HAP-1 (cell line): ENCODE data around the gene CROCC.
"Not testable (repeated sequence)": the region's sequence is repeated elsewhere in the genome, so short reads cannot be mapped to it uniquely, and the experiment has no call there.

Experiments used
- DNase-seq, 2 experiments: peaks; one replicate each; pipeline ENCODE4 v3.0.0-alpha.2; 2016 to 2020; ENCODE audit warnings: low spot score in 2 of 2
- H3K27me3 ChIP-seq: fragments of 250-450 bp; sonication (Bioruptor Pico); 2 replicates; pipeline ENCODE4 v1.5.1; 2020; ENCODE audit warnings: low read depth, mild to moderate bottlenecking, moderate library complexity
- H3K36me3 ChIP-seq: fragments of 250-450 bp; sonication (Bioruptor Pico); replicated peaks from 2 replicates; pipeline ENCODE4 v1.5.1; 2020; ENCODE audit warnings: mild to moderate bottlenecking
- H3K4me1 ChIP-seq: fragments of 250-450 bp; sonication (Bioruptor Pico); 2 replicates; pipeline ENCODE4 v1.5.1; 2020; ENCODE audit warnings: mild to moderate bottlenecking
- H3K4me3 ChIP-seq: fragments of 250-450 bp; sonication (Bioruptor Pico); 2 replicates; pipeline ENCODE4 v1.5.1; 2020; ENCODE audit warnings: mild to moderate bottlenecking, moderate library complexity
- H3K9me3 ChIP-seq: fragments of 250-450 bp; sonication (Bioruptor Pico); 2 replicates; pipeline ENCODE4 v1.5.1; 2020; ENCODE audit warnings: mild to moderate bottlenecking, moderate library complexity
- in situ Hi-C: fragments of 300-500 bp; cut with MboI; formaldehyde crosslinking; loops from 3 replicates; pipeline ENCODE4 v1.14.3; 2020; ENCODE audit warnings: low sequenced_read_pairs, inconsistent platforms, mixed read lengths

Gene CROCC

GRCh38 chr1:16891057-16891456, 30.7 kb upstream of the CROCC start:
- H3K4me3 ChIP-seq, H3K36me3 ChIP-seq, DNase-seq, in situ Hi-C loops, H3K4me1 ChIP-seq, H3K9me3 ChIP-seq, H3K27me3 ChIP-seq: not testable (repeated sequence)

- H3K27me3 ChIP-seq, DNase-seq, H3K9me3 ChIP-seq, H3K4me3 ChIP-seq, H3K36me3 ChIP-seq, in situ Hi-C loops, H3K4me1 ChIP-seq: not testable (repeated sequence)
These were observed 28.7 kb upstream of the CROCC start for GRCh38 chr1:16892978-16893525.

GRCh38 chr1:16893796-16894195, 27.9 kb upstream of the CROCC start:
- H3K4me1 ChIP-seq, H3K4me3 ChIP-seq, H3K27me3 ChIP-seq, in situ Hi-C loops, H3K36me3 ChIP-seq, H3K9me3 ChIP-seq, DNase-seq: not testable (repeated sequence)

DNA sequence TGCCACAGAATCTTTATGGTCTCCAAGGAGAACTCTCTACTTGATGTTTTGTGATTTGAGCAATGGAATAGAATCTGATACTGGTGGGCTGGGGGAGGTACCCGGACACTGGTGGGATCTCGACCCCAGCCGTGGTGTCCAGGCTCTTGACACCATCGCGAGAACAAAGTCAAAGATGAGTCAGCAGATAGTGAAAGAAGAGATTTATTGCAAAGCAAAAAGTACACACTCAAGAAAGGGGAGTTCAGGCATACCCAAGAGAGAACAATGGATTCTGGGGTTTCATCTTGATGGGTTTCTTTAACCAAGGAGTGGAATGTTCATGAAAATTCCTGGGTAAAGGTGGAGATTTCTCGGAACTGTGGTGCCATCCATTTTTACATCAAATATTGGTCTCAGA, 27.4 kb upstream of the CROCC start:
- in situ Hi-C loops, H3K4me3 ChIP-seq, H3K9me3 ChIP-seq, DNase-seq, H3K4me1 ChIP-seq, H3K27me3 ChIP-seq, H3K36me3 ChIP-seq: not testable (repeated sequence)

DNA sequence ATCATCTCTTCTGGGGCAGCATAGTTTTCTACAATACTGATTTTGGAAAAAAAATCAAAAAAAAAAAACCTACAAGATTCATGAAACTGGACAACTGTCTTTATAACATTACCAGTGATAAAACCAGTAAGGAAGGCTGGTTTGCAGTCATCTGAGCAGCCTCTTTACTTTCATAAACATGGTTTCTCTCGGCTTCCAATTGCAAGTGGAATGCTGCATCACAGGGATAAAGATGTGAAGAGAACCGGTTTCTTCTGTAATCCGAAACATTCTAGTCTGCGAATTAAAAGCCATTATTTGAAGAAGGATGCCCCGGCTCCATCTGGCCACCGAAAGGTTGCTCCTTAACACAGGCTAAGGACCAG, 26.5 kb upstream of the CROCC start:
- in situ Hi-C loops, H3K36me3 ChIP-seq, H3K4me1 ChIP-seq, DNase-seq, H3K9me3 ChIP-seq, H3K27me3 ChIP-seq: not testable (repeated sequence)
- peak overlapping the region; percentile 17 for H3K4me3 ChIP-seq

DNA sequence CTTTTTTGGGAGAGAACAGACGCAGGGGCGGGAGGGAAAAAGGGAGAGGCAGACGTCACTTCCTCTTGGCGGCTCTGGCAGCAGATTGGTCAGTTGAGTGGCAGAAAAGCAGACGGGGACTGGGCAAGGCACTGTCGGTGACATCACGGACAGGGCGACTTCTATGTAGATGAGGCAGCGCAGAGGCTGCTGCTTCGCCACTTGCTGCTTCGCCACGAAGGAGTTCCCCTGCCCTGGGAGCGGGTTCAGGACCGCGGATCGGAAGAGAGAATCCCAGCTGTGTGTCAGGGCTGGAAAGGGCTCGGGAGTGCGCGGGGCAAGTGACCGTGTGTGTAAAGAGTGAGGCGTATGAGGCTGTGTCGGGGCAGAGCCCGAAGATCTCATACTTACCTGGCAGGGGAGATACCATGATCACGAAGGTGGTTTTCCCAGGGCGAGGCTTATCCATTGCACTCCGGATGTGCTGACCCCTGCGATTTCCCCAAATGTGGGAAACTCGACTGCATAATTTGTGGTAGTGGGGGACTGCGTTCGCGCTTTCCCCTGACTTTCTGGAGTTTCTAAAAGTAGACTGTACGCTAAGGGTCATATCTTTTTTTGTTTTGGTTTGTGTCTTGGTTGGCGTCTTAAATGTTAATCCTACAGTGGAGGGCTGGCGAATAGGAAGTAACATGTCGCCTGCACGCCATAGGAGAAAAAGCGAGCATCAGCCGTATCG, 26.0 kb upstream of the CROCC start, which contains the start of gene RNU1-2:
RNU1-2 (plus strand) TSS at position 383 of the 718 bp plus-strand sequence.
- in situ Hi-C loops, H3K9me3 ChIP-seq, H3K36me3 ChIP-seq, H3K27me3 ChIP-seq, H3K4me1 ChIP-seq: not testable (repeated sequence)
- peak within 1 kb of the TSS; percentile 19 for H3K4me3 ChIP-seq
- DNase-seq = peak; percentile 92 to 95

DNA sequence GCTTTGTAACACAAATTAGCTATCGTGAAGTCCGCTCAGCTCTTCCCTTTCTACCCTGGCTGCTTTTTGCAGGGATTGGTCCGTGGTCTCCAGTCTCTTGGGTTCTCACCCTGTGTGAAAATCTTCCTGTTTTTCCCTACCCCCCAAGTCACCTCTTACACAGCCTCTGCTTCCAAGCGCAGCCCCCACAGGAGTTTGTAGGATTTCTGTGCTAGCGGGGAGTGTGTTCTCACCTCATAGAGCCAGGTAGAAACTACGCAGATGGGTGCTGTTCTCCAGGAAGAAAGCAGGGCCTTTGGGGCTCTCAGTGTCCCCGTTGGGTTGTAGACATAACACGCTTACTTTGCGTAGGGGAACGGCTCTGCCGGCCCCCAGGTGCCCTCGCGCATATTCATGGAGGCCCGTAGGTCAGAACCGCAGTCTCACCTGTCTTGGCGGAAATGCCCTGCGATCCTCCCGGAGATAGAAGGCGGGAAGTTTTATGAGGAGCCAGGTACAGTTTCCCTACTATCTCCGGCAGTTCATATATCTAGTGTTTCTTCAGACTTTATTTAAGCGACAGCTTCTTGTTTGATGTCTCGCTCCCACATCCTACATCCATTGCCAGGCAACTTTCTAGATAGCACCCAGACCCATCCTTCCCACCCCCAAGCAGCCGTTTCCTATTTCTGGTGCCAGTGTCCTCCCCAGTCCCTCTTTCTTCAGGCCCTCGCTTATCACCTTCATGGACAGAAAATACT, 25.2 kb upstream of the CROCC start:
- H3K36me3 ChIP-seq, in situ Hi-C loops, H3K9me3 ChIP-seq, H3K4me1 ChIP-seq, H3K27me3 ChIP-seq: not testable (repeated sequence)
- H3K4me3 ChIP-seq = peak overlapping the region; percentile 19
- DNase-seq = peak; percentile 82 to 86

GRCh38 chr1:16897653-16898052, 24.1 kb upstream of the CROCC start:
- in situ Hi-C loops, DNase-seq, H3K36me3 ChIP-seq, H3K4me3 ChIP-seq, H3K9me3 ChIP-seq, H3K4me1 ChIP-seq, H3K27me3 ChIP-seq: not testable (repeated sequence)

DNA sequence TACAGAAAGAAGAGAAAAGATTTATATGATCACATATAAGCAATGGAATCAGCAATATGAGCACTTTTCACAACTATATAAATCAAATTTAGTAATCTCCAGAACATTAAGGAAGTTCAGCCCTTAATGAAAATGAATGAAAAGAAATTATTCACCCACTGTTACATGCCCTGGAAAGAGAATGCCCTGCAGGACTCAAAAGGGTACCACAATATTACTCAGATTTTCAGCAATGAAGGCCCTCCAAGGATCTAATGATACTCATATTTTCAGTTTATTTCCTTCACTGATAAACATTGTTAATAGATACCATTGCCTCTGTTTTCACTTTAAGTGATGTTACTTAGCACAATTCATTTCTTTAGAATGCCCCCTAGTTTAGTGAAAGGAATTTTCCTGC, 23.4 kb upstream of the CROCC start:
- H3K27me3 ChIP-seq, H3K9me3 ChIP-seq, in situ Hi-C loops, H3K4me1 ChIP-seq, H3K4me3 ChIP-seq, H3K36me3 ChIP-seq, DNase-seq: not testable (repeated sequence)

- DNase-seq, in situ Hi-C loops, H3K27me3 ChIP-seq, H3K4me1 ChIP-seq, H3K4me3 ChIP-seq, H3K36me3 ChIP-seq, H3K9me3 ChIP-seq: not testable (repeated sequence)
These were observed 22.7 kb upstream of the CROCC start for GRCh38 chr1:16899020-16899419.

GRCh38 chr1:16900751-16901150, 21.0 kb upstream of the CROCC start:
- H3K9me3 ChIP-seq = no peaks in the 10 kb centered on the region
- H3K36me3 ChIP-seq = no peaks in the 10 kb centered on the region
- no peak overlapping the region for H3K4me3 ChIP-seq
- no peaks in the 10 kb centered on the region for H3K27me3 ChIP-seq
- DNase-seq = no peak
- peaks cover 13% of the 10 kb centered on the region for H3K4me1 ChIP-seq
- in situ Hi-C loops = no loop called here

GRCh38 chr1:16901371-16901770, 20.4 kb upstream of the CROCC start:
- DNase-seq, H3K9me3 ChIP-seq, H3K36me3 ChIP-seq, H3K4me3 ChIP-seq, H3K27me3 ChIP-seq, in situ Hi-C loops: not testable (repeated sequence)
- H3K4me1 ChIP-seq = peaks cover 13% of the 10 kb centered on the region

GRCh38 chr1:16903054-16903453, 18.7 kb upstream of the CROCC start:
- H3K27me3 ChIP-seq = no peaks in the 10 kb centered on the region
- DNase-seq = no peak
- H3K4me3 ChIP-seq = no peak overlapping the region
- in situ Hi-C loops = no loop called here
- H3K36me3 ChIP-seq = no peaks in the 10 kb centered on the region
- peaks cover 8% of the 10 kb centered on the region for H3K4me1 ChIP-seq
- H3K9me3 ChIP-seq = 0 out of 2 replicates have a peak, but pooled peaks cover 2% of the 10 kb centered on the region

- Histone ChIP-seq H3K27me3 (no peaks in the 10 kb centered on the region), H3K36me3 (no peaks in the 10 kb centered on the region), H3K4me1 (peaks cover 8% of the 10 kb centered on the region), H3K4me3 (no peak overlapping the region), H3K9me3 (0 out of 2 replicates have a peak, but pooled peaks cover 2% of the 10 kb centered on the region)
- in situ Hi-C loops = no loop called here
- no peak for DNase-seq
These were observed 18.3 kb upstream of the CROCC start for GRCh38 chr1:16903458-16903796.
